ENCODE results near the gene SS18L1. TPM values are rescaled to one million over a fixed set of nuclear protein-coding genes. Genes with fewer than 3 reads are reported as not detected.
A peak's percentile ranks its signal among the peaks of the same experiment; 100 is the strongest.

The SS18L1 gene
- total RNA-seq, 1 experiment from 2014 or later, result 28.1 TPM

- TF ChIP-seq ZBTB33 (IDR thresholded peaks at IDR 0.05; ENCODE audit: extremely low read depth, insufficient replicate concordance, low read length) (no peak), SP1 (IDR thresholded peaks at IDR 0.05; ENCODE audit: low read depth) (no peak), CEBPB (IDR thresholded peaks at IDR 0.05; ENCODE audit: low read depth) (no peak), EZH2 (IDR thresholded peaks at IDR 0.05) (no peak), EGR1 (IDR thresholded peaks at IDR 0.05; ENCODE audit: low read depth) (no peak), SIN3A (IDR thresholded peaks at IDR 0.05; ENCODE audit: low read depth) (no peak), ELF1 (IDR thresholded peaks at IDR 0.05; ENCODE audit: borderline replicate concordance, low read depth) (no peak), TCF7L2 (IDR thresholded peaks at IDR 0.05; ENCODE audit: borderline replicate concordance, extremely low read depth, insufficient read depth, insufficient read length) (no peak), POLR2AphosphoS5 (IDR thresholded peaks at IDR 0.05; ENCODE audit: low read depth, low read length) (no peak), JUND (IDR thresholded peaks at IDR 0.05) (no peak)
Observed at GRCh38 chr20:62159052-62159451, 15.5 kb downstream of the SS18L1 start (continued).

- H3K9ac ChIP-seq (ENCODE audit: low read length), result peak overlapping the region; percentile 53
- H3K9me3 ChIP-seq (ENCODE audit: control insufficient read depth in 1 of 2, insufficient read depth in 1 of 2, low read depth in 1 of 2, low read length in 2 of 2), result no peaks in the 10 kb centered on the region
- H3K4me3 ChIP-seq (replicated peaks in 1 of 2; ENCODE audit: low read depth in 1 of 2, low read length in 2 of 2), result peak overlapping the region in 1 of 2 experiments; percentile 40; a peak in 2 of 4 replicates
- peaks cover 14% of the 10 kb centered on the region in 2 experiments; a peak in 2 of 4 replicates for H3K36me3 ChIP-seq (ENCODE audit: control insufficient read depth in 1 of 2, insufficient read depth in 2 of 2, low read length in 2 of 2)
- ATAC-seq (peak; percentile 75), DNase-seq (ENCODE audit: low read depth, low spot score) (peak; percentile 86)
- CTCF ChIA-PET, result no interaction called here
- no peaks in the 10 kb centered on the region for H3K27me3 ChIP-seq (ENCODE audit: insufficient read depth, low read length)
- intact Hi-C loops (cut with micrococcal nuclease), result loop anchor here (2.0 kb wide), 1 partner anchor 23 kb away; the partner anchor contains the start of gene MTG2
- TF ChIP-seq FOSL1 (IDR thresholded peaks at IDR 0.05; ENCODE audit: low read depth), result peak; percentile 78
- TF ChIP-seq JUND (IDR thresholded peaks at IDR 0.05), result peak; percentile 81; the same call in 1 of the 2 replicates
- TF ChIP-seq CBX3 (IDR thresholded peaks at IDR 0.05; ENCODE audit: low read depth), result peak; percentile 73; the same call in 1 of the 2 replicates
- TF ChIP-seq ATF3 (IDR thresholded peaks at IDR 0.05), result no peak
- peak; percentile 97 for TF ChIP-seq EGR1 (IDR thresholded peaks at IDR 0.05; ENCODE audit: low read depth)
- peak; percentile 47 for TF ChIP-seq POLR2AphosphoS5 (IDR thresholded peaks at IDR 0.05; ENCODE audit: low read depth, low read length)
- TF ChIP-seq SP1 (IDR thresholded peaks at IDR 0.05; ENCODE audit: low read depth), result peak; percentile 86
- TF ChIP-seq CTCF (IDR thresholded peaks at IDR 0.05 in 2 of 3, conservative IDR thresholded peaks at IDR 0.05 in 1 of 3; ENCODE audit: borderline replicate concordance in 1 of 3, insufficient read depth in 1 of 3, low read depth in 2 of 3, low read length in 2 of 3), result no peak
- TF ChIP-seq SIN3A (IDR thresholded peaks at IDR 0.05; ENCODE audit: low read depth), result peak; percentile 93
- TF ChIP-seq MAX (IDR thresholded peaks at IDR 0.05), result peak; percentile 82
- no peak for TF ChIP-seq ZNF274 (IDR thresholded peaks at IDR 0.05; ENCODE audit: low read depth, low read length)
- TF ChIP-seq POLR2A (IDR thresholded peaks at IDR 0.05; ENCODE audit: borderline replicate concordance, extremely low read depth, insufficient read depth, insufficient read length), result no peak
- peaks cover 50 to 70% of the 10 kb centered on the region in 2 experiments for H3K4me1 ChIP-seq (ENCODE audit: control insufficient read depth in 1 of 2, insufficient read depth in 2 of 2, low read length in 2 of 2)
- POLR2A ChIA-PET, result no interaction called here
- peak overlapping the region; percentile 85 for H3K4me2 ChIP-seq (ENCODE audit: low read length)
- peaks cover 63% of the 10 kb centered on the region for H3K79me2 ChIP-seq (ENCODE audit: insufficient read depth, low read length)
- RAD21 ChIA-PET (ENCODE audit: low non-redundant PET in 1 of 2, low total read pairs in 2 of 2, uncharacterized antibody in 2 of 2, unreplicated experiment in 2 of 2), result no interaction called here
- peaks cover 3% of the 10 kb centered on the region; the same call in 1 of the 2 replicates for H4K20me1 ChIP-seq (ENCODE audit: insufficient read depth)
- H3K27ac ChIP-seq (ENCODE audit: low read depth, low read length), result peak overlapping the region; percentile 61
- no peaks in the 10 kb centered on the region for H3K9me2 ChIP-seq (ENCODE audit: insufficient read depth)
- BruUV-seq (replicated peaks), result no TSS peak
- no peak overlapping the region for H2AFZ ChIP-seq (ENCODE audit: low read depth, low read length, poor library complexity, severe bottlenecking)
Observed at GRCh38 chr20:62159839-62160238, 16.3 kb downstream of the SS18L1 start.

Measured in HCT116 (cell line).